22Rv1 (cell line): ENCODE data around the gene NSMCE1.

Source experiments
- CTCF ChIP-seq: fragments of 450-650 bp; IDR thresholded peaks from 2 replicates; pipeline ENCODE4 v1.5.1; 2017; ENCODE audit warnings: mild to moderate bottlenecking
- ZFX ChIP-seq: fragments of 450-650 bp; IDR thresholded peaks from 2 replicates; pipeline ENCODE4 v1.6.1; 2017; ENCODE audit warnings: antibody characterized with exemption, borderline replicate concordance

- TF ChIP-seq CTCF: no peak
- TF ChIP-seq ZFX: no peak
These were observed 49.3 kb upstream of the NSMCE1 start for GRCh38 chr16:27317738-27318391.
